Activated CD8-positive, alpha-beta memory T cell treated with anti-CD3 and anti-CD28 coated beads for 36 hours (primary cell): Measurements from ENCODE around the gene NIN. TPM values are rescaled to one million over a fixed set of nuclear protein-coding genes. Genes with fewer than 3 reads are reported as not detected.
"Not testable (repeated sequence)": the region's sequence is repeated elsewhere in the genome, so short reads cannot be mapped to it uniquely, and the experiment has no call there.

Experiments
- CTCF ChIA-PET: fragments of 350-600 bp; sonication (Branson Sonifier 250); formaldehyde crosslinking; loops from one replicate; lab custom pipeline; 2021; ENCODE audit warnings: antibody characterized with exemption; lab: Charles Lee
- POLR2A ChIA-PET: fragments of 350-600 bp; sonication (Branson Sonifier 250); formaldehyde crosslinking; loops from one replicate; lab custom pipeline; 2021; ENCODE audit warnings: antibody characterized with exemption; lab: Charles Lee
- total RNA-seq, 2 experiments: library from RNA; stranded (reverse); gene quantifications; one replicate each; pipeline ENCODE4 v1.2.3, GENCODE V29; 2021

The NIN gene
- total RNA-seq, 2 experiments from 2014 or later, result 72.6 to 73.6 TPM

DNA sequence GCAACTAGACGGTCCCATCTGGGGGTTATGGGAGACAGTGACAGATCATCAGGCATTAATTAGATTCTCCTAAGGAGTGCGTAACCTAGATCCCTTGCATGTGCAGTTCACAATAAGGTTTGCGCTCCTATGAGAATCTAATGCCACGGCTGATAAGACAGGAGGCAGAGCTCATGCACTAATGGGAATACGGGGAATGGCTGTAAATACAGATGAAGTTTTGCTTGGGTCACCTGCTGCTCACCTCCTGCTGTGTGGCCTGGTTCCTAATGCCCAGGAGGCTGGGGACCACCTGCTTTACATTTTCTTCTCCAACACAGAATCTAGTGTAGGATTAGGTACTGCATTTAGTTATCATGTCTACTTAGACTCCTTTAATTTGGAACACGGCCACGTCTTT, 113.2 kb downstream of the NIN start:
- ChIA-PET CTCF (interaction anchor here (0.6 kb wide), 1 partner anchor 373 kb away, joined by 3 read pairs; no protein-coding TSS in a partner anchor), POLR2A (no interaction called here)

DNA sequence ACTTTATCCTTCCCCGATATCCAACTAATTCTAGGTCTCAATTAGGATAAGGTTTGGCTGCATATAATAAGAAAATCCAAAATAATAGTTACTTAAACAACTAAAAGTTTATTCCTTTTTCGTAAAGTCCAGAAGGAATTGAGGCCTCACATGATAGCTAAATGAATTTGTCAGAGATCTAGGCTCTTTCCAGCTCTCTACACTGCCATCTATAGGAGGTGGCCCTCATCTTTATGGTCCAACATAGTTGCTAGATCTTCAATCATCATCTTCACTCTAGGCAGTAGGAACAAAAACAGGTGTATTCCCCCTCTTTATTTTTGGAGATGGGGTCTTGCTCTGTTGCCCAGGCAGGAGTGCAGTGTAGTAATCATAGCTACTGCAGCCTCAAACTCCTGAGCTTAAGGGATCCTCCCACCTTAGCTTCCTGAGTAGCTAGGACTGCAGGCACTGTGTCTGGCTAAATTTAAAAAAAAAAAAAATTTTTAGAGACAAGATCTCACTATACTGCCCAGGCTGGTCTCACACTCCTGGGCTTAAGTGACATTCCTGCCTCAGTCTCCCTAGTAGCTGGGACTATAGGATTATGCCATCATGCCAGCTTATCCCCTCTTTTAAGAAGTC, 116.4 kb downstream of the NIN start:
- POLR2A ChIA-PET, result interaction anchor here (1.3 to 1.7 kb wide), 2 partner anchors 22 to 48 kb away, joined by 3 to 4 read pairs; no protein-coding TSS in a partner anchor
- CTCF ChIA-PET, result interaction anchor here (0.6 to 1.8 kb wide), 4 partner anchors 13 to 606 kb away, joined by 3 to 8 read pairs (median 3); no protein-coding TSS in a partner anchor

DNA sequence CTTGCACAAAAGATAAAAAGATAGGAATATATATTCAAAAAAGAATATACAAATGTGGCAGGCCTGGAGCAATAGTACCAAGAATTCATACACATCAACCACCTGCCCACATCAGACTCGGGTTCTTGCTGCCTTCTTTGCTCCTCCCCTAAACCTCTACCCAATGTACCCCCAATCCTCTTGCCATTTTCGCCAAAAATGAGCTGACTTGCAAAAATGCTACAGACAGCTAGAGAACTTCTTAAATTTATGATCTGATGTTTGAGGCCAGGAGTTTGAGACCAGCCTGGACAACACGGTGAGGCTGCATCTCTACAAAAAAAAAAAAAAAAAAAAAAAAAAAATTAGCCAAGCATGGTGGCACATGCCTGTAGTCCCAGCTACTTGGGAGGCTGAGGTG, 119.9 kb downstream of the NIN start:
- ChIA-PET CTCF (no interaction called here), POLR2A (no interaction called here)

GRCh38 chr14:50705026-50705593, 125.9 kb downstream of the NIN start:
- CTCF ChIA-PET, result no interaction called here
- POLR2A ChIA-PET, result no interaction called here

- CTCF ChIA-PET, result no interaction called here
- POLR2A ChIA-PET, result interaction anchor here (0.6 kb wide), 1 partner anchor 801 kb away, joined by 3 read pairs; no protein-coding TSS in a partner anchor
Observed at GRCh38 chr14:50704454-50705010, 126.4 kb downstream of the NIN start.

- CTCF ChIA-PET, result no interaction called here
- POLR2A ChIA-PET, result no interaction called here
Observed at GRCh38 chr14:50697659-50698290, 133.2 kb downstream of the NIN start.

DNA sequence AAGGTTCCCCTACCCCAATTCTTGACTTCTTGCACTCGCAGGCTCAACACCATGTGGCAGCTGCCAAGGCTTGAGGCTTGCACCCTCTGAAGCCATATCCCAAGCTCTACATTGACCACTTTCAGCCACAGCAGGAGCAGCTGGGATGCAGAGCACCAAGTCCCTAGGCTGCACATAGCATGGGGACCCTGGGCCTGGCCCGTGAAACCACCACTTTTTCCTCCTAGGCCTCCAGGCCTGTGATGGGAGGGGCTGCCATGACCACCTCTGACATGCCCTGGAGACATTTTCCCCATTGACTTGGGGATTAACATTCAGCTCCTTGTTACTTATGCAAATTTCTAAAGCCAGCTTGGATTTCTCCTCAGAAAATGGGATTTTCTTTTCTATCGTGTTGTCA, 136.7 kb downstream of the NIN start:
- CTCF ChIA-PET, POLR2A ChIA-PET: not testable (repeated sequence)

GRCh38 chr14:50688875-50689274, 142.1 kb downstream of the NIN start:
- CTCF ChIA-PET, result no interaction called here
- POLR2A ChIA-PET, result no interaction called here

- POLR2A ChIA-PET, result no interaction called here
- CTCF ChIA-PET, result no interaction called here
Observed at GRCh38 chr14:50679674-50680073, 151.3 kb downstream of the NIN start.

GRCh38 chr14:50678163-50678562, 152.8 kb downstream of the NIN start:
- CTCF ChIA-PET, result no interaction called here
- POLR2A ChIA-PET, result no interaction called here

DNA sequence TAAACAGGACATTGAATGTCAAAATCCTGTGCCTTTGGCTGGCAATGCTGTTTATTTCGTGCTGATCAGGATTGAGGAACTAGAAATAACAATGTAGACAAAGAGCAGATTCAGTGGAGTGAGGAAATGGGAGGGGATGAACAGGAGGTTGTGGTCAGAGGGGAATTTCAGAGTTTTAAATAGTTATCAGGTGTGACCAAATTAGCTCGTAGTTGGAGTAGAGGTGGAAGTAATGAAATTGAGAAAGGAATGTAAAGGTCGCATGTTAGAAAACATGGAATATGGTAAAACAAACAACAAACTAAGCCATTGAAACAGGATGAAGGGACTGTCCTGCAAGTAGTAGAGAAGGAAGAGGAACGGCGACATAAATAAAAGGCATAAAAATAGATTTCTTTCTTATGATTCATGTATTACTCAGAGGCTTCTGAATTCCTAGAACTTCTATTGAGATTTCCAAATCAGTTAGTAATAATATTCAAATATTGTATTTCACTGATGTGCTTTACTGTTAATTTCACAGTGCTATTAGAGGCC, 153.4 kb downstream of the NIN start:
- ChIA-PET POLR2A (no interaction called here), CTCF (no interaction called here)

GRCh38 chr14:50676814-50677516, 154.0 kb downstream of the NIN start:
- ChIA-PET POLR2A (no interaction called here), CTCF (no interaction called here)

GRCh38 chr14:50675597-50675996, 155.4 kb downstream of the NIN start:
- ChIA-PET POLR2A (no interaction called here), CTCF (no interaction called here)

DNA sequence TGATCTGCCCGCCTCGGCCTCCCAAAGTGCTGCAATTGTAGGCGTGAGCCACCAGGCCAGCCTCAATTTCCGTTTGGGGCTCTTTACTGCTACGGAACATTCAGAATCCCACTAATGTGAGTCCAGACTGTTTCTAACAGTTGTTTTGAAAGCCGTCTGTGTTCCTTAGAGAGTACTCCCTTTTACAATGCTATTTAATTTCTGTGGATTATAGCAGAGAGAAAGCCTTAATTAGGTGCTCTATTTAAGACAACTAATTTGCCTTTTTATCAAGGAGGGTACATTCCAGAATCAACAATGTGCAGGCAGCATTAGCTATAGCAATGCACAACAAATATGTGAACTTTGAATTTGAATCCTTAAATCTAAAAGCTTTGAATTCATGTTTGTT, 160.1 kb downstream of the NIN start:
- POLR2A ChIA-PET, result no interaction called here
- CTCF ChIA-PET, result no interaction called here

GRCh38 chr14:50670196-50670865, 160.6 kb downstream of the NIN start:
- CTCF ChIA-PET, result no interaction called here
- POLR2A ChIA-PET, result no interaction called here
